IPS DF 19.7 (cell line): ENCODE results near the gene NPIPB13.
"Not testable (repeated sequence)": the region's sequence is repeated elsewhere in the genome, so short reads cannot be mapped to it uniquely, and the experiment has no call there.

Experiments used
- DNase-seq: peaks from one replicate; pipeline ENCODE4 v3.0.0-alpha.2; 2013; ENCODE audit warnings: low read depth, low spot score

Gene NPIPB13

GRCh38 chr16:30248379-30248778, at the start of gene NPIPB13:
TSS of gene NPIPB13 (minus strand) at chr16:30248479. CDS start at chr16:30245573, 2,906 bp downstream.
- not testable (repeated sequence) for DNase-seq

GRCh38 chr16:30282357-30282756, 34.1 kb upstream of the NPIPB13 start:
- DNase-seq, result not testable (repeated sequence)

- not testable (repeated sequence) for DNase-seq
Measured at GRCh38 chr16:30278523-30278922, 30.2 kb upstream of the NPIPB13 start.

- not testable (repeated sequence) for DNase-seq
Measured at GRCh38 chr16:30217082-30217481, 31.2 kb downstream of the NPIPB13 start.

GRCh38 chr16:30211414-30211813, 36.9 kb downstream of the NPIPB13 start:
- DNase-seq, result not testable (repeated sequence)

DNA sequence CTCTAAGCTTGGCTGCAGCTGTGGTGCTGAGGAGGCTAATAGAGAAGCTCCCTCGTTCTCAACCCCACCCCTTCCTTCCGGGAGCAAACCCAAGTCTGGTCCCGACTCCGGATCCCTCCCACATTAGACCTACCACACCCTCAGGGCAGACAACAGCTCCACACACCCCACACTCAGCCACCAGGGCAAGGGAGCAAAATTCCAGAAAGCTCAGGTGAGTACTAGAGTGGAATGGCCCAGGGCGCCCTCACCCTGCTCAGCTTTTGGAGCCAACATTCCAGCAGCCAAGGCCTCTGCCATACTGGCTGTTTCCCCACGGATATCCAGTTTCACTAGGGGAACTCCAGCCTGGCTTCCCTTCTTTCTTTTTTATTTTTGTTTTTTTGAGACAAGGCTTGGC, 39.2 kb downstream of the NPIPB13 start:
- not testable (repeated sequence) for DNase-seq

- DNase-seq, result not testable (repeated sequence)
Measured at GRCh38 chr16:30207063-30207704, 41.1 kb downstream of the NPIPB13 start.

DNA sequence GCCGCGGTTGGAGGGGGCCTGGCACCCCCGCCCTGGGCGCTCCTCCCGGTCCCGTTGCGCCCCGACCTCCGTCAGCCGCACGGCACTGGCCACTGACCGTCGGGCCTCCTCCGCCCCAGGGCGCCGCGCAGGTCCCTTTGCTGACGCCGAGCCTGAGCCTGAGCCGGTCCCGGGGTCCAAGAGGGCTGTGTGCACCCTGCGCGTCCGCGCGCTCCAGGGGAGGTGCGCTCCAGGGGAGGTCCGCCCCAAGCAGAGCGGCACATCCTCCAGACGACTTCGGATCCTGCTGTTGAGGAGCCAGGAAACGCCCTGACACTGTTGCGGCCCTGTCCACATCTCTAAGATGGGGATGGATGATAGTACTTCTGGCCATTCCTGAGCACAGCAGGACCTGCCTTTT, 42.0 kb downstream of the NPIPB13 start:
- DNase-seq, result not testable (repeated sequence)

- DNase-seq, result not testable (repeated sequence)
Measured at GRCh38 chr16:30205541-30206236, 42.6 kb downstream of the NPIPB13 start.

- not testable (repeated sequence) for DNase-seq
Measured at GRCh38 chr16:30199608-30200343, 48.5 kb downstream of the NPIPB13 start.

DNA sequence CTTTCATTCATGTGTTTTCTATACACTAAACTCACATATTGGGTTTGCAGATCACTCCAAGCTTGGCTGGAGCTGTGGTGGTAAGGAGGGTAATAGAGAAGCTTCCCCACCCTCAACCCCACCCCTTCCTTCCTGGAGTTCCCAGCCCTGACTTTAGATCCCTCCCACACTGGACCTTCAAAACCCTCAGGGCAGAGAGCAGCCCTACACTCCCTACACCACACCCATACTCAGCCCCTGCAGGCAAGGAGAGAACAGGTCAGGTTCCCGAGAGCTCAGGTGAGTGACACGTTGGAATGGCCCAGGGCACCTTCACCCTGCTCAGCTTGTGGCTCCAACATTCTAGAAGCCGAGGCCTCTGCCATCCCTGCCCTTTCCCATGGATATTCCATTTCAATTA, 49.2 kb downstream of the NPIPB13 start, which contains the start of gene SULT1A3:
Gene SULT1A3 (plus strand): TSS at position 207 of the 400 bp plus-strand sequence. CDS start 1,474 bp downstream, outside the sequence.
- not testable (repeated sequence) for DNase-seq
